ENCODE results near the gene FLNC.

DNA sequence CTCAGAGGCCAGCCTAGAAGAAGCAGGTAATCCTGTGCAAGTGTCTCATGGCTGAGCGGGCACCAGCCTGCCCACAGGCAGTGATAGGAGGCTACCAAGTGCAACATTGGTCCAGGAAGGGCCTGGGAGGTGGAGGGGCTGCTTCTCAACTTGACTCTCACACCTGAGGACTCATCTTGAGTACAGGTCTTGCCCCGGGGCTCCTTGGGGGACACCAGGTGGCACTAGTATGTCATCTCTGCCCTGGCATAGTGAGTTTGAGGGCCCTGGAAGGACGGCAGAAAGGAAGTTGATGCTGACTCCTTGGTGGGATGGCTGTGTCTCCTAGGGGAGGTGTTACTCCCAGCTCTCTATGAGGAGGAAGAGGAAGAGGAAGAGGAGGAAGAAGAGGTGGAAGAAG lies 36.2 kb upstream of the FLNC start:
- no peak for TF ChIP-seq EZH2 (IDR thresholded peaks at IDR 0.05; ENCODE audit: borderline replicate concordance, insufficient read depth, low read depth, low read length, poor library complexity, severe bottlenecking)
- TF ChIP-seq, protein P1, sequence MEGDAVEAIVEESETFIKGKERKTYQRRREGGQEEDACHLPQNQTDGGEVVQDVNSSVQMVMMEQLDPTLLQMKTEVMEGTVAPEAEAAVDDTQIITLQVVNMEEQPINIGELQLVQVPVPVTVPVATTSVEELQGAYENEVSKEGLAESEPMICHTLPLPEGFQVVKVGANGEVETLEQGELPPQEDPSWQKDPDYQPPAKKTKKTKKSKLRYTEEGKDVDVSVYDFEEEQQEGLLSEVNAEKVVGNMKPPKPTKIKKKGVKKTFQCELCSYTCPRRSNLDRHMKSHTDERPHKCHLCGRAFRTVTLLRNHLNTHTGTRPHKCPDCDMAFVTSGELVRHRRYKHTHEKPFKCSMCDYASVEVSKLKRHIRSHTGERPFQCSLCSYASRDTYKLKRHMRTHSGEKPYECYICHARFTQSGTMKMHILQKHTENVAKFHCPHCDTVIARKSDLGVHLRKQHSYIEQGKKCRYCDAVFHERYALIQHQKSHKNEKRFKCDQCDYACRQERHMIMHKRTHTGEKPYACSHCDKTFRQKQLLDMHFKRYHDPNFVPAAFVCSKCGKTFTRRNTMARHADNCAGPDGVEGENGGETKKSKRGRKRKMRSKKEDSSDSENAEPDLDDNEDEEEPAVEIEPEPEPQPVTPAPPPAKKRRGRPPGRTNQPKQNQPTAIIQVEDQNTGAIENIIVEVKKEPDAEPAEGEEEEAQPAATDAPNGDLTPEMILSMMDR (IDR thresholded peaks at IDR 0.05): no peak

Measured in B cell (primary cell).